Right cardiac atrium (tissue), 5 donors: Measurements from ENCODE around the gene DDX4. TPM values are rescaled to one million over a fixed set of nuclear protein-coding genes. Genes with fewer than 3 reads are reported as not detected.
"Not testable (repeated sequence)": the region's sequence is repeated elsewhere in the genome, so short reads cannot be mapped to it uniquely, and the experiment has no call there.

Experiments
- ATAC-seq, 2 donors: fragments of 200-7000 bp; cut with Tn5 transposase; one replicate each; pipeline versions ENCODE4 v1.8.0 to v1.9.1; 2020; ENCODE audit warnings: moderate library complexity in 2 of 2, mild to moderate bottlenecking in 1 of 2
- DNase-seq, 3 donors: peaks; one replicate each; pipeline ENCODE4 v3.0.0-alpha.2; 2020
- H3K27ac ChIP-seq: one replicate; pipeline ENCODE4 v1.5.1; 2013; ENCODE audit warnings: mild to moderate bottlenecking, low read length, control low read depth, moderate library complexity
- H3K27me3 ChIP-seq: one replicate; pipeline ENCODE4 v1.6.1; 2013; ENCODE audit not compliant: control insufficient read depth, insufficient read depth
- H3K4me1 ChIP-seq: one replicate; pipeline ENCODE4 v1.6.1; 2013; ENCODE audit warnings: low read length; ENCODE audit not compliant: control insufficient read depth, insufficient read depth
- H3K4me3 ChIP-seq: one replicate; pipeline ENCODE4 v1.5.1; 2013; ENCODE audit warnings: low read length, control low read depth
- H3K9me3 ChIP-seq: one replicate; pipeline ENCODE4 v1.6.1; 2013; ENCODE audit warnings: low read length; ENCODE audit not compliant: control insufficient read depth
- whole genome bisulfite sequencing: extraction: QIAGEN DNeasy Blood & Tissue Kit; methylation state at CpG from one replicate; pipeline ENCODE4 v1.1.7; 2013; 5-methylcytosine and 5-hydroxymethylcytosine counted together
- intact Hi-C, 4 donors: fragments of 100-400 bp; cut with DNase I; formaldehyde crosslinking; loops; one replicate each; pipeline versions ENCODE4 v1.11.0 to v1.14.0; 2022 to 2023
- long read RNA-seq, 4 donors: library from polyadenylated mRNA; unstranded; transcript quantifications; one replicate each; pipeline ENCODE4 v2.0.0, GENCODE V29; 2020 to 2021
- polyA plus RNA-seq: library from polyadenylated mRNA; stranded (reverse); fragments of 200-250 nt; gene quantifications from one replicate; pipeline ENCODE4 v1.2.3, GENCODE V29; 2013
- total RNA-seq, 4 donors: library from RNA; stranded (reverse); fragmentation: NEBNext Ultra II Directional; extraction: Animal tissue kit (Norgen Biotek cat#: 25700); gene quantifications; one replicate each; pipeline ENCODE4 v1.2.1, GENCODE V29; 2021
- donor health status: healthy with polysubstance abuse.
- donor health status: DM: no; HTN: yes; CAD: no.
- donor health status: DM: no; HTN: no; CAD: no.
- donor health status: DM: no; HTN: yes; CAD: no; lungs with severe emphysema.
- donor health status: DM: yes; HTN: yes; CAD: no.

Gene DDX4
- total RNA-seq (not detected), polyA plus RNA-seq (not detected)
- long read RNA-seq, donor 1: 0 reads
- long read RNA-seq, donor 2: 0 reads
- long read RNA-seq, donor 3: 0 reads
- long read RNA-seq, donor 4: 0 reads

DNA sequence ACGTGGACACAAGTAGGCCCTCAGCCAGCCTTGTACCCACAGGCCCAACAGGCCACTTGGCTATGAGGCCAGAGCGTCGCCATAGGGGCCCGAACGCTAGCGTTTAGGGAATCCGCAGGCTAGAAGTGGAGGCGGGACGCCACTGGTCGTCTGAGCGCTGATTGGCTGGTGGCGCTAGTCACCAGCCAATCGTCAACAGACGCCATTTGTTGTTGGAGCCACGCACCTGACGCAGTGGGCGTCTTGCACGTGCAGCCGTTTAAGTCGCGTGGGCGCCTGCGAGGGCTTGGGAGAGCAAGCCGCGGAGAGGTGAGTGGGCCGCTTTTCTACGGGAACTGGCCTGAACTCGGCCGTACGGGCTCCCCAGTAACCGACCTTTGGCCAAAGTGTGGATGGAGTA lies at the start of gene DDX4:
Gene DDX4, plus strand, starts transcription at position 269 of the 400 bp plus-strand sequence. CDS start 903 bp downstream, outside the sequence.
- intact Hi-C loops: no loop called here
- Histone ChIP-seq H3K4me1 (no peaks in the 10 kb centered on the region), H3K27me3 (no peaks in the 10 kb centered on the region), H3K27ac (no peak within 1 kb of the TSS), H3K4me3 (no peak within 1 kb of the TSS), H3K9me3 (no peaks in the 10 kb centered on the region)
- no peak for ATAC-seq
- WGBS: 96% methylated on average over 31 of the region's 31 CpGs
- peak in 1 of 3 donors; percentile 33 for DNase-seq

DNA sequence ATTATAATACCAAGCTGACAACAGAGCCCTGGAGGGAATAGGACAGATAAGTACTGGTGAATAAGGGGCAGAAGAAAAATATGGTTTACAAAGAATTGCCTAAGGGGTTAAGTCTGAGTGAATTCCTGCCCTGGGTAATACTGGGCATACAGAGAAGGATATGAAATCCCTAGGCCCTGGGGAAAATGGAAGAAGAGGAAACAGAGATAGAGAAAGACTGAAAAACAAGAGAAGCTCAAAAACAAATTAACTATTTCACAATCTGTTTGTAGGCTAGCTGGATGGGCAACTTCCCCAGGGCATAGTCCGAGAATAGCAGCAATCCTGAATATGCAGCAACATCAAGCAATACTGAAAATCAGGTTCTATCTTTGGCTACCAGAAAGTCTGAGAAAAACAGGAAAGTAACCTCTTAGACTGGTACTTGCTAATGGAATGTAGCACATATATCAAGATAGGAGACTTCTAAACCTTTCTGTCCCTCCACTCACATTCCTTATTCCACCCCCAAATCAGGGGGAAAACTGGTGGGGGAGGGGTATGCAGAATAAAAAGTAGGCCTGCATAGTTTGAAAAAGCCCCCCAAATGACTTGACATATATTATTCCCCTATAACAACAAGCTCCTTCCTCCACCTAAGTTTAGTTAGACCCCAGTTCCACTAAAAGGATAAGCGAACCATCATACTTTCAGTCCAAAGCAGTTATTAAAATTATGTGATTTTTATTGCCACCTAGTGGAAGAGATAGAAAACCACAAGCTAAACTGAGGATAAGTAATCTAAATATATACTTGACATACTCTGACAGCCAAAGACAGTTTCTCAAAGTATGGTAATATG lies 46.4 kb upstream of the DDX4 start:
- intact Hi-C loops: loop anchor here (5.0 to 10.0 kb wide), 4 partner anchors 284 to 349 kb away; no protein-coding TSS in a partner anchor
- Histone ChIP-seq H3K9me3 (no peaks in the 10 kb centered on the region), H3K4me1 (peaks cover 2% of the 10 kb centered on the region), H3K27ac (no peak overlapping the region), H3K27me3 (no peaks in the 10 kb centered on the region), H3K4me3 (peak overlapping the region; percentile 45)
- no peak for DNase-seq
- 17% methylated on average over 2 of the region's 2 CpGs for WGBS
- ATAC-seq: peak; percentile 70 to 81

- H3K4me1 ChIP-seq: peaks cover 2% of the 10 kb centered on the region
- intact Hi-C loops: loop anchor here (5.0 to 10.0 kb wide), 4 partner anchors 285 to 350 kb away; no protein-coding TSS in a partner anchor
- no peaks in the 10 kb centered on the region for H3K27me3 ChIP-seq
- H3K4me3 ChIP-seq: no peak overlapping the region
- H3K9me3 ChIP-seq: no peaks in the 10 kb centered on the region
- ATAC-seq (no peak), DNase-seq (no peak)
- no peak overlapping the region for H3K27ac ChIP-seq
- 80% methylated on average over 2 of the region's 2 CpGs for WGBS
Observed at GRCh38 chr5:55692106-55692417, 45.8 kb upstream of the DDX4 start.

DNA sequence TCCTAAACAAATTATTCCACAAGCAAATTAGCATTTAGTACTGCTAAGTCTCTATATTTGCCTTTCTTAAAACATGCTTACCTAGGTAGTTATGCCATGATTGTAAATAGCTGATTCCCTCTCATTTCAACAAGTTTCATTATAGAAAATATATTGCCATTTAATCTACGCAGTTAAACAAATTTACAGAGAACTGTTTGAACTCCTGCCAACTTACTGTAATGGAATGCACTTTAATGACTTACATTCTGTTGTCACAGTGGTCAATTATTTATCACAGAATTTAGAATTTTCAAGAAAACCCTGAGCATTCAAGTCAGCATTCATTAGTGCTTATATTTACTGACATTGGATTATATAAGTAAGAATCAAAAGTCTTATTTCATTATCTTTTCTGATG lies 45.4 kb upstream of the DDX4 start:
- intact Hi-C loops: loop anchor here (5.0 to 10.0 kb wide), 4 partner anchors 285 to 350 kb away; no protein-coding TSS in a partner anchor
- WGBS: 74% methylated on average over 1 of the region's 1 CpG
- no peak for DNase-seq

DNA sequence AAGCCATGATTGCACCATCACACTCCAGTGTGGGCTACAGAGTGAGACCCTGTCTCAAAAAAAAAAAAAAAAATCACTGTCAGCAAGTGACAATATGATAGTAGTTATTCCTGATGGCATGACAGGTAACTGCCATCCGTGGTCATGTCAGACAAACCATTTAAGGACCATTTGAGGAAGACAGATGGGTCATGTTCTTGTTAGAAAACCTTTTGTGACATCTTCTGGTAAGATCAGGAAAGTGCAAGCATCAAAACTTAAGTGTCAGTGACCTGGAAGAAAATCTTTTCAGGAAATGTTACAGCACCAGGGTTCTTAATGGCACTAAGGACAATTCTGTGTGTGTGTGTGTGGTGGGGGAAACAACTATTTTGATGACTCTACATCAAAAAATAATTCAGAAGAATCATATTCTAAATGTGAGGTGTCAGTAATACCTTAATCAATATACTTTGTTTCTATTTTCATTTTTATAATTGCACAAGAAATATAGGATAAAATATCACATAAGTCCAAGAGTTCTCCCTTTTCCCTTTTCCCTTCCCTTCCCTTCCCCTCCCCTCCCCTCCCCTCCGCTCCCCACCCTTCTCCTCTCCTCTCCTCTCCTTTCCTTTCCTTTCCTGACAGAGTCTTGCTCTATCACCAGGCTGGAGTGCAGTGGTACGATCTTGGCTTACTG lies 43.6 kb upstream of the DDX4 start:
- WGBS: 63% methylated on average over 3 of the region's 3 CpGs
- intact Hi-C loops: loop anchor here (5.0 to 10.0 kb wide), 4 partner anchors 287 to 352 kb away; no protein-coding TSS in a partner anchor
- Histone ChIP-seq H3K27ac (no peak overlapping the region), H3K4me3 (no peak overlapping the region), H3K27me3 (no peaks in the 10 kb centered on the region), H3K9me3 (no peaks in the 10 kb centered on the region), H3K4me1 (peaks cover 2% of the 10 kb centered on the region)
- DNase-seq (no peak), ATAC-seq (peak; percentile 40 to 56)

More for the DNA sequence above, 45.4 kb upstream of the DDX4 start:
- no peaks in the 10 kb centered on the region for H3K27me3 ChIP-seq
- no peak for ATAC-seq
- no peaks in the 10 kb centered on the region for H3K9me3 ChIP-seq
- peaks cover 2% of the 10 kb centered on the region for H3K4me1 ChIP-seq
- H3K4me3 ChIP-seq: no peak overlapping the region
- no peak overlapping the region for H3K27ac ChIP-seq

DNA sequence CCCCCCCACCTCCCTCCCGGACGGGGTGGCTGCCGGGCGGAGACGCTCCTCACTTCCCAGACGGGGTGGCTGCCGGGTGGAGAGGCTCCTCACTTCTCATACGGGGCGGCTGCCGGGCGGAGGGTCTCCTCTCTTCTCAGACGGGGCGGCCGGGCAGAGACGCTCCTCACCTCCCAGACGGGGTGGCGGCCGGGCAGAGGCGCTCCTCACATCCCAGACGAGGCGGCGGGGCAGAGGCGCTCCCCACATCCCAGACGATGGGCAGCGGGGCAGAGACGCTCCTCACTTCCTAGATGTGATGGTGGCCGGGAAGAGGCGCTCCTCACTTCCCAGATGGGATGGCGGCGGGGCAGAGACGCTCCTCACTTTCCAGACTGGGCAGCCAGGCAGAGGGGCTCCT lies 41.2 kb upstream of the DDX4 start:
- not testable (repeated sequence) for DNase-seq, H3K4me1 ChIP-seq, H3K27ac ChIP-seq, H3K9me3 ChIP-seq, H3K27me3 ChIP-seq, H3K4me3 ChIP-seq, ATAC-seq
- intact Hi-C loops: loop anchor here in 1 of 4 donors (10.0 kb wide), 1 partner anchor 352 kb away; no protein-coding TSS in a partner anchor
- WGBS: 96% methylated on average over 26 of the region's 31 CpGs

DNA sequence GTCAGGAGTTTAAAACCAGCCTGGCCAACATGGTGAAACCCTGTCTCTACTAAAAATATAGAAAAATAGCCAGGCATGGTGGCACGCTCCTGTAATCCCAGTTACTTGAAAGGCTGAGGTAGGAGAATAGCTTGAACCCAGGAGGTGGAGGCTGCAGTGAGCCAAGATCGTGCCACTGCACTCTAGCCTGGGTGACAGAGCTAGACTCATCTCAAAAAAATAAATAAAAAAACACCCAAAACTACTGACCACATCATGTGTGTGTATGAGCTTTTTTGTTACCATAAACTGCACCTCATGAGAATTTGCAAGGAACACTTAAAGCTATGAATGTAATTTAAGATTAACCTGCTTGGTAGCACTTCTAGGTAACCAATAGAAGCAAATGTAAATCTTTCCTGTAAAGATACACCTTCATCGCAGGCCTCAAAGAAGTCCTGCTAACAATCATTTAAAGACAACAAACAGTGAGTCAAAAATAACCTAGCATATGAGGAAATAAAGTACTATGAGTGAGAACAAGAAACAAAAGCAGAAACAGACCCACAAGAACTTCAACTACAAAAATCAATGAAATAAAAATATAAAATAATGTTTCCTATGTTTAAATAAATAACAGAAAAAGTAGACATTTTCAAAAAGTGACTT lies 38.7 kb upstream of the DDX4 start:
- intact Hi-C loops: loop anchor here in 1 of 4 donors (10.0 kb wide), 1 partner anchor 354 kb away; no protein-coding TSS in a partner anchor
- WGBS: 89% methylated on average over 3 of the region's 3 CpGs
- no peak for ATAC-seq
- no peak overlapping the region for H3K4me3 ChIP-seq
- no peaks in the 10 kb centered on the region for H3K4me1 ChIP-seq
- no peaks in the 10 kb centered on the region for H3K27me3 ChIP-seq
- no peaks in the 10 kb centered on the region for H3K9me3 ChIP-seq
- no peak overlapping the region for H3K27ac ChIP-seq
- no peak for DNase-seq

- peak in 1 of 2 donors; percentile 54 for ATAC-seq
- intact Hi-C loops: loop anchor here in 1 of 4 donors (10.0 kb wide), 1 partner anchor 356 kb away; no protein-coding TSS in a partner anchor
- WGBS: 89% methylated on average over 2 of the region's 2 CpGs
Observed at GRCh38 chr5:55700745-55701144, 37.1 kb upstream of the DDX4 start.

DNA sequence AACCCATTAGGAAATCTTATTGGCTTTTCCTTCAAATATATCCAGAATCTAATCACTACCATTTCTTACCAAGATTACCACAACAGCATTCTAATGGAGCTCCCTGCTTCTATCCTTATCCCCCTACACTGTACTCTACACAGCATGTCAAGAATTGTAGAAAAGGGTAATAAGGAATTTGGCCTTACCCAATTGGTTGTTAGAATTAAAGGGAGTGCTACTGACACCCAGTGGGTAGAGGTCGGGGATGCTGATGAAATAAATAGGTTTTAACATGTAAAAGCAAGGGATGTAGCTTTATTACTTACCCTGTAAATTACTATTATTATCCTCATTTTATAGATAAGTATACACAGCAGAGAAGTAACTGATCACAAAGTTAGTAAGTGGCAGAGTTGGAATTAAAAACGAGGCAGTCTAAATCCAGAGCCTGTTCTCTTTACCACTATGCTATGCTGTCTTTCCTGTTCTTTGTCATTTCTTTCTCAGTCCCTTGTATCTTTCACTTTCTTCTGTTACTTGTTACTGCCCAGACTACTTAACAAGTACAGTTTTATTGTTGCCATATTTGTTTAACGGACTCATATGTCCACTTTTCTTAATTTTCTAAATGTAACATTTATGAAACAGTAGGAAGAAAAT lies 36.3 kb upstream of the DDX4 start:
- Histone ChIP-seq H3K9me3 (no peaks in the 10 kb centered on the region), H3K27ac (no peak overlapping the region), H3K4me1 (no peaks in the 10 kb centered on the region), H3K27me3 (no peaks in the 10 kb centered on the region), H3K4me3 (no peak overlapping the region)
- 91% methylated on average over 3 of the region's 3 CpGs for WGBS
- DNase-seq (no peak), ATAC-seq (peak in 1 of 2 donors; percentile 29)
- intact Hi-C loops: loop anchor here in 1 of 4 donors (10.0 kb wide), 1 partner anchor 357 kb away; no protein-coding TSS in a partner anchor

More at GRCh38 chr5:55700745-55701144, 37.1 kb upstream of the DDX4 start:
- H3K27ac ChIP-seq: no peak overlapping the region
- H3K27me3 ChIP-seq: no peaks in the 10 kb centered on the region
- H3K9me3 ChIP-seq: no peaks in the 10 kb centered on the region
- no peak overlapping the region for H3K4me3 ChIP-seq
- no peaks in the 10 kb centered on the region for H3K4me1 ChIP-seq
- no peak for DNase-seq
